Pancreas (tissue), 10 donors: ENCODE data around the gene ASTN1. TPM values are rescaled to one million over a fixed set of nuclear protein-coding genes. Genes with fewer than 3 reads are reported as not detected.

Experiments used
- ATAC-seq, 4 donors: fragments of 200-7000 bp; cut with Tn5 transposase; one replicate each; pipeline versions ENCODE4 v1.8.0 to v1.9.1; 2020; ENCODE audit warnings: mild to moderate bottlenecking in 4 of 4, moderate library complexity in 4 of 4
- DNase-seq, 6 donors: peaks; one replicate each; pipeline ENCODE4 v3.0.0-alpha.2; 2020
- FAIRE-seq: peaks from 2 replicates; lab custom pipeline; 2012; peaks lifted over from hg19 to GRCh38; lab: Jason Lieb, UNC
- H3K27ac ChIP-seq, 4 donors: fragments of 200-600 bp; sonication (generic); 1 replicate in 3 of 4; 2 replicates in 1 of 4; pipeline versions ENCODE4 v1.5.0 to v1.8.0; 2020
- H3K27me3 ChIP-seq, 4 donors: fragments of 200-600 bp; one replicate each; pipeline ENCODE4 v1.8.0; 2021
- H3K36me3 ChIP-seq, 3 donors: fragments of 200-600 bp; sonication (generic) in 1 of 3; one replicate each; pipeline versions ENCODE4 v1.5.0 to v1.8.0; 2020 to 2021
- H3K4me1 ChIP-seq, 3 donors: fragments of 200-600 bp; one replicate each; pipeline ENCODE4 v1.8.0; 2021
- H3K4me3 ChIP-seq, 4 donors: fragments of 200-600 bp; sonication (generic) in 2 of 4; one replicate each; pipeline versions ENCODE4 v1.5.0 to v1.8.0; 2020 to 2021
- H3K9me3 ChIP-seq, 4 donors: fragments of 200-600 bp; one replicate each; pipeline ENCODE4 v1.8.0; 2021
- WGBS, 2 donors: extraction: QIAGEN DNeasy Blood & Tissue Kit; methylation state at CpG; one replicate each; pipeline ENCODE4 v1.1.7; 2013; 5-methylcytosine and 5-hydroxymethylcytosine counted together
- intact Hi-C, 3 donors: fragments of 100-400 bp; cut with DNase I; formaldehyde crosslinking; loops; one replicate each; pipeline versions ENCODE4 v1.11.1 to v1.14.2; 2022
- polyA plus RNA-seq, 2 donors: library from polyadenylated mRNA; stranded (reverse); fragments of 200-250 nt; gene quantifications; one replicate each; pipeline ENCODE4 v1.2.3, GENCODE V29; 2013
- total RNA-seq, 6 donors: library from RNA; stranded (reverse); fragmentation: NEBNext Ultra II Directional in 4 of 6; extraction: Animal tissue kit (Norgen Biotek cat#: 25700) in 4 of 6; gene quantifications; one replicate each; pipeline versions ENCODE4 v1.2.1 to v1.2.4, GENCODE V29; 2021 to 2023
- TF ChIP-seq, protein P1 (sequence below), 4 donors: fragments of 200-600 bp; sonication (generic) in 3 of 4; IDR thresholded peaks; one replicate each; pipeline versions ENCODE4 v1.5.0 to v1.8.0; 2021; ENCODE audit warnings: antibody characterized with exemption in 4 of 4
- donor health status: healthy with polysubstance abuse.
- donor health status: DM: no; HTN: no; CAD: no; lungs with moderate emphysema.
- donor health status: DM: no; HTN: no; CAD: no.
- donor health status: control.
- donor health status: control.
- donor health status: Bipolar disorder and iron deficiency.
- donor health status: DM: yes; HTN: yes; CAD: no.
- donor health status: DM: no; HTN: no; CAD: no.
- donor health status: DM: no; HTN: no; CAD: no.
- donor health status: DM: yes; HTN: yes; CAD: no.

ASTN1 gene
- total and polyA plus RNA-seq, 8 donors, result 0.11 to 0.77 (median 0.32) TPM

DNA sequence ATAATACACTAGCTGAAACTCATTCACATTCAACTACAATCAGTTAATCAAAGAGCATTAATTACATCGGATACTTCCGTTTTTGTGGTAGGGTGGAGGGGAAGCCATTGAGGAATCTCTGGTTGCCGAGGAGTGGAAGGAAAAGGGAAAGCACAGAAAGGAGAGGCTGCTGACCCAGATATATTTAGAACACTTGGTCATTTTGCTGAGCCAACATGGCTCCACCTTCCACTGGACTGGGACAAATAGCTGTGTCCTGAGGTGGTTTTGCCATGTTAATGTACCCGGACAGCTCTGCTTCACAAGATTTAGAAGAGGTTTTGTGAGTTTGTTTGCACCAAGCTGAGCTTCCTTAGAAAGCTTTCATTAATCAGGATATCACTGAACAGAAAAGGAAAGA, 26.2 kb downstream of the ASTN1 start:
- Histone ChIP-seq H3K27me3 (peaks cover 0 to 5% (median 0%) of the 10 kb centered on the region in 4 donors), H3K9me3 (no peaks in the 10 kb centered on the region), H3K27ac (no peak overlapping the region), H3K4me1 (no peaks in the 10 kb centered on the region), H3K36me3 (no peaks in the 10 kb centered on the region), H3K4me3 (no peak overlapping the region)
- intact Hi-C loops, result no loop called here
- ATAC-seq, result no peak
- WGBS, 2 donors, result 82 to 89% methylated on average over 4 of the region's 4 CpGs
- FAIRE-seq, result no peak
- DNase-seq, result no peak
- TF ChIP-seq, protein P1, sequence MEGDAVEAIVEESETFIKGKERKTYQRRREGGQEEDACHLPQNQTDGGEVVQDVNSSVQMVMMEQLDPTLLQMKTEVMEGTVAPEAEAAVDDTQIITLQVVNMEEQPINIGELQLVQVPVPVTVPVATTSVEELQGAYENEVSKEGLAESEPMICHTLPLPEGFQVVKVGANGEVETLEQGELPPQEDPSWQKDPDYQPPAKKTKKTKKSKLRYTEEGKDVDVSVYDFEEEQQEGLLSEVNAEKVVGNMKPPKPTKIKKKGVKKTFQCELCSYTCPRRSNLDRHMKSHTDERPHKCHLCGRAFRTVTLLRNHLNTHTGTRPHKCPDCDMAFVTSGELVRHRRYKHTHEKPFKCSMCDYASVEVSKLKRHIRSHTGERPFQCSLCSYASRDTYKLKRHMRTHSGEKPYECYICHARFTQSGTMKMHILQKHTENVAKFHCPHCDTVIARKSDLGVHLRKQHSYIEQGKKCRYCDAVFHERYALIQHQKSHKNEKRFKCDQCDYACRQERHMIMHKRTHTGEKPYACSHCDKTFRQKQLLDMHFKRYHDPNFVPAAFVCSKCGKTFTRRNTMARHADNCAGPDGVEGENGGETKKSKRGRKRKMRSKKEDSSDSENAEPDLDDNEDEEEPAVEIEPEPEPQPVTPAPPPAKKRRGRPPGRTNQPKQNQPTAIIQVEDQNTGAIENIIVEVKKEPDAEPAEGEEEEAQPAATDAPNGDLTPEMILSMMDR (IDR thresholded peaks at IDR 0.05), result no peak

DNA sequence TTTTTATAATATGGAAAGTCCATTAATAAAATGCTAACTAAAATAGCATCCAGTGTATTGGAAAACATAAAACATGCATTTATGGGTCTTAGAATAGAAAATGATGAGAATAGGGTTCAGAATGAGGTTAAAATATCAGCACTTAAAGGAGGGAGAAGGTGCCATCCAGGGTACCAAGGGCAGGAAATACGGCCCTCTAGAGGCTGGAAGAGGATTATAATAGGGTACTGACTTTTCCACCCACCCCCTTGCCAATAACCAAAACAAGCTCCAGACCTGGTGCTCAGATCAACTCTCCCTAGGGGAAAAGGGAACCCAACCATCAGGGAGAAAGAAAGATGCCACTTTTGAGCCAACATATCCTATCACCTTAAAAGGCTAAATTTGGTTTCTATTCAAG, 26.7 kb downstream of the ASTN1 start:
- FAIRE-seq, result no peak
- Histone ChIP-seq H3K4me3 (no peak overlapping the region), H3K4me1 (no peaks in the 10 kb centered on the region), H3K27me3 (peaks cover 0 to 5% (median 0%) of the 10 kb centered on the region in 4 donors), H3K27ac (no peak overlapping the region), H3K9me3 (no peaks in the 10 kb centered on the region), H3K36me3 (no peaks in the 10 kb centered on the region)
- WGBS, 2 donors, result 44 to 46% methylated on average over 1 of the region's 1 CpG
- ATAC-seq, result no peak
- intact Hi-C loops, result no loop called here
- DNase-seq, result no peak
- TF ChIP-seq, protein P1 (IDR thresholded peaks at IDR 0.05), result no peak

DNA sequence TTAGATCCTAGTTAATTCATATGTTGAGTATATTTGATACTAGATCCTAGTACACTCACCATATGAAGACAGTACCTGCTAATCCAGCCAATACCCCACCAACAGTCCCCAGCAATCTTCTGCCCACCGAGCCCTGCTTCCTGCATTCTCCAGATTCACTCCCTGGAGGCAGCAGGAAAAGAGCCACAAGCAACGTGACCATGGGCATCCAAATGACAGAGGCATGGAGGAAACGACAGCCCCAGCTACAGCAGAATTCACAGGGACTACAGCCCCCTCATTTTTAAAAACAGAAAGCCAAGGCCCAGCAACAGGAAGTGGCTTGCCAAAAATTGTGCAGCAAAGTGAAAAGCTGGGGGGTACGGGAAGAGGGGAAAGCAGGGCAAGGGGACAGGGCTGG, 29.3 kb downstream of the ASTN1 start:
- intact Hi-C loops, result no loop called here
- WGBS, 2 donors, result 56 to 67% methylated on average over 4 of the region's 4 CpGs
- TF ChIP-seq, protein P1 (IDR thresholded peaks at IDR 0.05), result no peak
- Histone ChIP-seq H3K4me3 (no peak overlapping the region), H3K27ac (no peak overlapping the region), H3K36me3 (no peaks in the 10 kb centered on the region), H3K27me3 (no peaks in the 10 kb centered on the region), H3K9me3 (no peaks in the 10 kb centered on the region), H3K4me1 (no peaks in the 10 kb centered on the region)
- FAIRE-seq (no peak), ATAC-seq (no peak), DNase-seq (no peak)

DNA sequence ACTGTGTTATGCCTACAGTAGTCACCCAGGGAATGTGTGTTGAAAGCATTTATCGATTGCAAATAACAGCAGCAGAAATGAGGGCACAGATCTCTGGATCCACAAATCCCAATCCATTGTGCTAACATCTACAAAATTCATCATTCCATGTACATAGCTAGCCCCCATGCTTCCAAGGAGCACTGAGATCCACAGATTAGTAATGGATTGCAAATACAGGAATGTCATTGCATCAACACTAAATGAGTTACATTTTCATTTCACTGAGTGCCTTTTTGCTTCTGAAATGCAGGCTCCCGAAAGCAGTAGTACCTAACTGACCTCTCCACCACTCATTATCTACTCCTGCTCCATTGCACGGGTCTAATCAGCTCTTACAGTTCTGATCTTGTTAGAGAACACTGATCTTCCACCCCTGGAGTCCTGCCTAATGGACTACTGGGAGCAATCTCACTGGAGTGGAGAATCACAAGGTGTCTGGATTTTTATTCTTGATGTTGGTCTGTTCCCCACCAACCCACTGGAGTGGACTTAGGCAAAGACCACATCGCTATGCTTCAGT, 30.5 kb downstream of the ASTN1 start:
- H3K27me3 ChIP-seq, result no peaks in the 10 kb centered on the region
- intact Hi-C loops, result no loop called here
- whole genome bisulfite sequencing, 2 donors, result 63 to 69% methylated on average over 4 of the region's 4 CpGs
- H3K4me1 ChIP-seq, result no peaks in the 10 kb centered on the region
- H3K27ac ChIP-seq, result no peak overlapping the region
- no peak overlapping the region for H3K4me3 ChIP-seq
- no peak for DNase-seq
- FAIRE-seq, result no peak
- no peaks in the 10 kb centered on the region for H3K36me3 ChIP-seq
- ATAC-seq, result no peak
- H3K9me3 ChIP-seq, result no peaks in the 10 kb centered on the region
- TF ChIP-seq, protein P1 (IDR thresholded peaks at IDR 0.05), result no peak

DNA sequence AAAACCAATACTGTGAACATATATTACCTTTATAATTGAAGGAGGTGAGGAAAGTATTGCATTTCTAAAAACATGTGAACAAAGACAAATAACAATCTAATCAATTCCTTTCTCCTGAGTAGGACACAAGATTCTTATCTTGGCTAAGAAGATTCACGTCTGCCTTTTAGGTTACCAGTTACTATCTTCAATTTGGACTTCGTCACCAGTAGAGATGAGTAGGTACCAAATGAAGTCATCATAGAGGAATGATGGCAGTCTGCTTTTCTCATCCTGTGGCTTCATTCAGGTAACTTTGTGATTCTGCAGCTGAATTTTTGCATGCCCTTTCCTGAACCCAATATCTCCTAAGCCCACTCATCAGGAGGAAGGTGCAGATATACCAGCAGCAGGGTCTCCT, 32.4 kb downstream of the ASTN1 start:
- FAIRE-seq, result no peak
- WGBS, 2 donors, result 63 to 75% methylated on average over 2 of the region's 2 CpGs

More for the DNA sequence above, 32.4 kb downstream of the ASTN1 start:
- no peaks in the 10 kb centered on the region for H3K36me3 ChIP-seq
- H3K9me3 ChIP-seq, result no peaks in the 10 kb centered on the region
- TF ChIP-seq, protein P1 (IDR thresholded peaks at IDR 0.05), result no peak
- intact Hi-C loops, result no loop called here
- no peaks in the 10 kb centered on the region for H3K4me1 ChIP-seq
- ATAC-seq (no peak), DNase-seq (no peak)
- no peak overlapping the region for H3K4me3 ChIP-seq
- no peaks in the 10 kb centered on the region for H3K27me3 ChIP-seq
- no peak overlapping the region for H3K27ac ChIP-seq
